Hematopoietic multipotent progenitor cell treated with erythropoietin and hydrocortisone succinate and interleukin-3 and kit ligand, for 15 days (in vitro differentiated cells): ENCODE data around the gene IL15RA.
"Not testable (repeated sequence)": the region's sequence is repeated elsewhere in the genome, so short reads cannot be mapped to it uniquely, and the experiment has no call there.

ENCODE experiments used
- DNase-seq: peaks from one replicate; pipeline ENCODE4 v3.0.0-alpha.2; 2015; ENCODE audit warnings: low spot score

The IL15RA gene

DNA sequence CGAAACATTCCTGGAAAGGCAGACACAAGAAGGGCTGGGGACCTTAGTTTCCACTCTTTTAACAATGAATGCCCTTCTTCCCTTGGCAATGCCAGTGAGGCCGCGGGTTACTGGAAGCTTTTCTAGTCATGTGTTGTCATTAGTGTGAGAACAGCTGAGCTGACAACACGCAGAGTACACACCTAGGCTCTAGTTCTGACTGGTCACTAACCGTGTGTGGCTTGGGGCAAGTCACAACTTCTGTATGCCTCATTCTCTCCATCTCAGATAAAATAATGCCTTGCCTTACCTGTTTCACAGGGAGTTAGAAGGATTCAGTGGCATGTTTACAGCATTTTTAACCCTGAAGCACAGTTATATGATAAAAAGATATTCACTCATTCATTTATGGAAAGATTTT lies 55.6 kb downstream of the IL15RA start:
- no peak for DNase-seq

DNA sequence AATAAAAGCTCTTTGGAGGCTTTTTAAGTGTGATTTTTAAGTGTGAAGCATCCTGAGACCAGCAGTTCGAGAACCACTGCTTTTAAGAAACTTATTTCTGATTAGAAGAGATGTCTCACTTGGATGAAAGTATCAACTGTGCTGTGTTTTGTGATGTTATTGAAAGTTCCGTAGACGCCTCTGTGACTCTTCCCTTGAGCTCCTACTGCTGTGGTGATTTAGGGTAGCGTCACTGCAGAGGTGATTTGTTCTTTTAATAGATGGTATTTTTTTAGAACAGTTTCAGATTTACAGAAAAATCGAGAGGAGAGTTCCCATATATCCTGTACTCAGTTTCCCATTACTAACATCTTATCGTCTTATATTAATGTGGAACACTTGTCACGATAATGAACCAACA lies 57.8 kb downstream of the IL15RA start:
- DNase-seq, result no peak

DNA sequence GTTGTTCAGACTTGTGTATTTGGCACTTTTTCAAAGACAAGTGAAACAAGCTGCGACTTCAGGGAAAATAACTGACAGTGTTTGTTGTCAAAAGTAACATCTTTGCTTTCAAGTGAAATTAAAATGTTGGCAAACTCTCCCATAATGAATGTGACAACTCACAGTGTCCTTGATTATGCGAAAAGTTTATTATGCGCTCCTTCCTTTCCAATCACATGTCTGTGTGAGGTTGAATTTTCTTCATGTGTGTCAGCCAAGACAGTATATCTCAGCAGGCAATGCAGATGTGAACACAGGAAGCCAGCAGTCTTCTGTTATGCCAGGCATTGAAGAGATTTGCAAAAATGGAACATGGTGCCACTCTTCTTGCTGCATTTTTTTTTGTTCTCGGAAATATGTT lies 58.6 kb downstream of the IL15RA start:
- DNase-seq, result no peak

DNA sequence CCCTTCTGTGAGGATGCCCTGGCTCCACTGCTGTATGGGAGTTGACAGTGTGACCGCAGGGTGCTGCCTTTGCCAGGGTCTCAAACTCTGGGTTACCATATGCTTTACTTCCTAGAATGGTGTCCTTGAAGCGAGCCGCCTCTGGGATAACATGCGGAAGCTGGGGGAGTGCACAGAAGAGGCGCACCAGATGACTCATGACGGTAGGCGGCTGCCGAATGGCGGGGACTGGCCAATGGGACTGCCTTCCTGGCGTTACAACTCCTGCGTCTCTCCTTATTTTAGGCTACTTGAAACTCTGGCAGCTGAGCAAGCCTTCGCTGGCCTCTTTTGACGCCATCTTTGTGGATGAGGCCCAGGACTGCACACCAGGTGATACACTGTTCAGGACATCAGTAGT lies 60.0 kb downstream of the IL15RA start:
- no peak for DNase-seq

DNA sequence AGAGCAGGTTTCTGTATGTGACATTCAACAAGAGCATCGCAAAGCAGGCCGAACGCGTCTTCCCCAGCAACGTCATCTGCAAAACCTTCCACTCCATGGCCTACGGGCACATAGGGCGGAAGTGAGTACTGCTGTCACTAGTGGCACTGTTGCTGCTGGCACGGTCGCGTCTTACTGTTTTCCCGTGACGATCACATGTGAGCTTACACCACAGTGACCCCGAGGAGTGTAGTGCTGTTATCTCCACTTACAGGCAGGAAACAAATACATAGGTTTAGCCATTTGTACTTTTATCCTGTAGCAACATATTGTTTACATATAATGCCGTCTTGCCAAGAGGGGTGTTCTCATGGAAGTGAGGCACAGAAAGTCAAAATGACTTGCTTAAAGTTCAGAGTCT lies 61.9 kb downstream of the IL15RA start:
- DNase-seq, result no peak

DNA sequence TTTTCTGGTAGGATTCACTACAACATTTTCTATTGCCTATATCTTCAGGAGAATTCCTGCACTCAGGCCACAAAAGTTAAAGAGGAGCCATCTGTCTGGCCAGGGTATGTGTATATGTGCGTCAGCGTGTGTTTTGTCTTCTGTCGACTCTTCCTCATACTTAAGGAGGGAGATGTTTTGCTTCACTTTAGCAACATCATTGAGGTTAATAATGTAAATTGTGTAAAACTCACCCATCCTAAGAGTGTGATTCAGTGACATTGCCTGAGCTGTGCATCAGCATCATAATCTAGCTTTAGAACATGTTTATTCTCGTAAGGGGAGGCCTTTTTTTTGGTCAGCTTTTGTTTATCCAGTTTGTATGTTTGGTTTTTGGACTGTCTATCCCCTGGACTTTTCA lies 63.6 kb downstream of the IL15RA start:
- no peak for DNase-seq

DNA sequence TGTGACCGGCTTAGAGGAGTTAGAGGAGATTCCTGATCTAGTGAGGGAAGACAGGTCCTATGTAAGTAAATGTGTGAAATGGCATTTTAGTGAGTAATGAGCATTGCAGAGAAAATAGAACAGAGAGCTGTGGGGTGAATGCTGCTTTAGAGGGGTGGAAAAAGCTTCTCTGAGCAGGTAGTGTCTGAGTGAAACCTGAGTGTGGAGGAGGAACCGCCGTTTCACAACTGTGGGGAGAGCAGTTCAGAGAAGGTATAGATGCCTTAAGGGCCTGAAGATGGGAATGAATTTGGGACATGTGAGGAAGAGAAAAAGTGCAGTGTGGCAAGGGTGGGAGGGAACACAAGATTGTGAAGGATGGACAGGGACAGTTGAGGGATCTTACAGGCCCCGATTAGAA lies 65.7 kb downstream of the IL15RA start:
- no peak for DNase-seq

DNA sequence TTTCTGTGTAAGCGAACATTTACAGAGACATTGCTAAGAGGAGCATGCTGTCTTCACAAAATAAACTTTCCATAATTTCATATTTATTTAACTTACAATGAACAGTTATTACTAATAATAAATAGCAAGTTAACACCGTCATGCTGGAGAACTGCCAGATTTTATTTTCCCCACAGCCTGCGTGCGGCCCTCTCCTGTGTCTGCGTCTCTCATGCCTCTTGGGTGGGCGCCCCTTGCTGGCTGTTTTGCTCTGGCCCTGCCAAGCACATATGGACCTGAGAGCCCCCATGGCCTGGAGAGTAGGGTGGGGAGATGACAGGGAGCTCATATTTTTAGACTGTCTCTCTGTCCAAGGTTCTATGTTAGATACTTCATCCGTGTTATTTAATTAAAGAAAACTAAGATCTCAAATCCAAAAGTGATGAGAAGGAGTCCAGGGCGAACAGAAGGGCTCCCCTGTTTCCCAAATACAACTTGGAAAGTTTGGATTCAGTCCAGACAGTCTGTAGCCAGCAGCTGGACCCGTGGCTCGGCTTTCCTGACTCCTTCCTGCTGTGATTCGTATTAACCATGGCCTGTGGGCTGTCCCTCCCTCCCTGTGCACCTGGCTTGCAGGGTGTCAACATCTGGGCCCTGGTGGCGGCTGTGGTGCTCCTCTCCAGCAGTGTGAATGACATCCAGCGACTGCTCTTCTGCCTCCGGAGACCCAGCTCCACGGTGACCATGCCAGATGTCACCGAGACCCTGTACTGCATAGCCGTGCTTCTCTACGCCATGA lies 66.8 kb downstream of the IL15RA start:
- DNase-seq, result no peak

DNA sequence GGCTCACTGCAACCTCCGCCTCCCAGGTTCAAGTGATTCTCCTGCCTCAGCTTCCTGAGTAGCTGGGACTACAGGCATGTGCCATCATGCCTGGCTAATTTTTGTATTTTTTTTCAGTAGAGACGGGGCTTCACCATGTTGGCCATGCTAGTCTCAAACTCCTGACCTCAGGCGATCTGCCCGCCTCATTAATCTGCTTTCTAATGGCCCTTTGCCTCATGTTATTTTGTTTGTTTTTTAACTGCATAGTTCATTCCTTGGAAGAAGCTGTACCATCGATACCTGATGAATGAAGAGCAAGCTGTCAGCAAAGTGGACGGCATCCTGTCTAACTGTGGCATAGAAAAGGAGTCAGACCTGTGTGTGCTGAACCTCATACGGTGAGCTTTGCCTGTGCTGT lies 68.7 kb downstream of the IL15RA start:
- DNase-seq, result not testable (repeated sequence)

DNA sequence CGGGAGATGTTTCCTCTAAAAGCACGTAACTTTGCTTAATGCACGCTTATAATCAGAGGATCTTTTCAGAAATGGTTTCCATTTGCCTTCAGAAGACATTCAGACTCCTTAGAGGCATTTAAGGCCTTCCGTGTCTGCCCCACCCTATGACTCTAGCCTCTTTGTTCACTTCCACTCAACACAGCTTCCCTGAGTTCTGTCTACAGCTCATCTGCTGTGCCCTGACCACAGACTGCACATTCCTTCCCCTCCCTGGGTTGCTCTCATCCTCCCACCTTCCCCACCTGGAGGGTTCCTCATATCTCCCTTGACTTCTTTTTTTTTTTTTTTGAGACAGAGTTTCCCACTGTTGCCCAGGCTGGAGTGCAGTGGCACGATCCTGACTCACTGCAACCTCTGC lies 70.7 kb downstream of the IL15RA start:
- DNase-seq, result no peak

DNA sequence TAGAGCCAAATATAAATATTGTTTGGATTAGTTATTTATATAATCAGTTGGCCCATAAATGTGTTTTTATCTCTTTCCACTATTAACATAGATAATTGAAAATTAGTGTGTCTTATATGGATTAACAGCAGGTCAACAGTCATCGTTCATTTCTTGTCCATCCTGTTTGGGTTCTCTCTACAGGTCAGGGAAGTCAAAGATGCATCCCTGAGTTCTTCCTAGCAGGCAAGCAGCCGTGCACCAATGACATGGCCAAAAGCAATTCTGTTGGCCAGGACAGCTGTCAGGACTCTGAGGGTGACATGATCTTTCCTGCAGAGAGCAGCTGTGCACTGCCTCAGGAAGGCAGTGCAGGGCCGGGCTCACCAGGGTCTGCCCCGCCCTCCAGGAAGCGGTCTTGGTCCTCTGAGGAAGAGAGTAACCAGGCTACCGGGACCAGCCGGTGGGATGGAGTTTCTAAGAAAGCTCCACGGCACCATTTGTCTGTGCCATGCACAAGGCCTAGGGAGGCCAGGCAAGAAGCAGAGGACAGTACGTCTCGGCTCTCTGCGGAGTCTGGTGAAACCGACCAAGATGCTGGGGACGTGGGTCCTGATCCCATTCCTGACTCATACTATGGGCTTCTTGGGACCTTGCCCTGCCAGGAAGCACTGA lies 71.4 kb downstream of the IL15RA start:
- no peak for DNase-seq

DNA sequence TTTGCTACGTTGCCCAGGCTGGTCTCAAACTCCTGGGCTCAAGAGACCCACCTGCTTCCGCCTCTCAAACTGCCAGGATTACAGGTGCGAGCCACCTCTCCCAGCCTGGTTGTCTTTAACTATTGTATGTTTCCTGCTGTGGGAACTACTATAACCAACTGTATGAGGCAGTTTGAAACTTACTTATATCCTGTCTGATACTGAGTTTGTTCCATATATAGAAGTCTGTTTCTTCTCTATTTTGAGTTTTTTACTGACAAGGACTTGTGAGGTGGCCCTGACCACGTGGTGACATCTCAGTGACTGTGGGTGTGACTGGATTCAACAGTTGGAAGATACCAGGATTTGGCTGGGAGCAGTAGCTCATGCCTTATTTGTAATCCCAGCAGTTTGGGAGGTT lies 73.1 kb downstream of the IL15RA start:
- no peak for DNase-seq

DNA sequence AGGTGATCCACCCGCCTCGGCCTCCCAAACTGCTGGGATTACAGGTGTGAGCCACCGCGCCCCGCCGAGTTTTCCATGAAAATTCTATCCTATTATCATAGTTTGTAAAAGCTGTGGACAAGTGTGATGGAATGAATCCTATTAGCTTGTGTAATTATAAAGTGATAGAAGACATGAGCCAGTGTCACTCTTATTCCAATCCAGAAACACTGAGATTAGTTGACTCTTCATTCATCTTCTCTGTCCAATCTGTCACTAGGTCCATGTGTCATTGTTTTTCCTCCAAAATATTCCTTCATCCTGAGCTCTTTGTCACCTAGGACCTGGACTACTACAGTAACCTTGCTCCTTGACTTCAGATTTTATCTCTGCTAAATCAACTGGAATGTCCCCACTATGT lies 73.8 kb downstream of the IL15RA start:
- no peak for DNase-seq

DNA sequence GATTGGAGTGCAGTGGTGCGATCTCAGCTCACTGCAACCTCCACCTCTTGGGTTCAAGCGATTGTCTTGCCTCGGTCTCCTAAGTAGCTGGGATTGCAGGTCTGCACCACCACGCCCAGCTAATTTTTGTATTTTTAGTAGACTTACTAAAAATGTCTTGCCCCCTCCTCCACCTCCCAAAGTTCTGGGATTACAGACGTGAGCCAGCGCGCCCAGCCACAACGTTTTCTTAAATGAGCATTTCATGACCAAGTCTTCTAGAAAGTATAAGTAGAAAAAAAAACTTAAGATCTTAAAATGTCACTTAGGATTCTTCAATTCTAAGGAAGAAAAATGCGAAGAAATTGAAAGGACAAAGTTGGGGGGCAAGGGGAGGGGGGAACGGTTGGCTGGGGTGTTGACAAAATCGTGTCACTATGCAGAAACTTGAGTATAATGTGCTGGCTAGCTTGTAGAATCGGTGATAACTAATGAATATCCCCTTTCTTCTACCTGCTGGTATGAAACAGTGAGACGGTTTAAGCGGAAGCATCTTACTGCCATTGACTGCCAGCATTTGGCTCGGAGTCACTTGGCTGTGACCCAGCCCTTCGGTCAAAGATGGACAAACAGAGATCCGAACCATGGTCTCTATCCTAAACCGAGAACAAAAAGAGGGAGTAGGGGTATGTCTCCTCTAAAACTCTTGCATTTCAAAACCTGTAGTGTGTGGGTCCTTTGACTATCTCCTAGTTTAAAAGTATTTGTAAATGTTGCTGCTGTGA lies 74.7 kb downstream of the IL15RA start:
- DNase-seq, result no peak
